A549 (cell line): ENCODE measurements around the gene LARGE2. TPM values are rescaled to one million over a fixed set of nuclear protein-coding genes. Genes with fewer than 3 reads are reported as not detected.
A peak's percentile ranks its signal among the peaks of the same experiment; 100 is the strongest.

Source experiments
- ATAC-seq, 2 experiments: fragments of 200-7000 bp in 1 of 2; fragments of >200 bp in 1 of 2; cut with Nextera tagmentation in 1 of 2; cut with Tn5 transposase in 1 of 2; 3 replicates each; pipeline versions ENCODE4 v1.8.0 to v1.9.1; 2018 to 2020; ENCODE audit warnings: mild to moderate bottlenecking in 1 of 2, moderate library complexity in 1 of 2
- CTCF ChIA-PET: fragments of 300-600 bp; sonication (Branson Sonifier 250); formaldehyde crosslinking; extraction: SDS; loops from one replicate; lab custom pipeline; 2021; ENCODE audit warnings: antibody characterized with exemption, inconsistent platforms; lab: Yijun Ruan, JAX
- POLR2A ChIA-PET: fragments of 350-600 bp; formaldehyde crosslinking; extraction: SDS; loops from one replicate; lab custom pipeline; 2021; ENCODE audit warnings: antibody characterized with exemption, inconsistent platforms; lab: Yijun Ruan, JAX
- DNase-seq, 2 experiments: peaks; one replicate each; pipeline versions ENCODE4 v3.0.0 to v3.0.0-alpha.2; 2011 to 2016; ENCODE audit warnings: low read depth in 1 of 2, low spot score in 1 of 2
- FAIRE-seq: peaks from 2 replicates; lab custom pipeline; 2011; peaks lifted over from hg19 to GRCh38; lab: Jason Lieb, UNC
- H3K27ac ChIP-seq, 2 experiments: fragments of >200 bp; sonication (Bioruptor Twin); formaldehyde crosslinking; 3 replicates each; pipeline ENCODE4 v1.5.1; 2016 to 2017
- H3K4me1 ChIP-seq: fragments of >200 bp; sonication (Bioruptor Twin); formaldehyde crosslinking; 3 replicates; pipeline ENCODE4 v1.6.1; 2016
- H3K4me2 ChIP-seq: fragments of >200 bp; sonication (Bioruptor Twin); formaldehyde crosslinking; 3 replicates; pipeline ENCODE4 v1.6.1; 2016
- H3K4me3 ChIP-seq: fragments of >200 bp; sonication (Bioruptor Twin); formaldehyde crosslinking; 3 replicates; pipeline ENCODE4 v1.5.1; 2016
- H3K9me3 ChIP-seq: fragments of >200 bp; sonication (Bioruptor Twin); formaldehyde crosslinking; 3 replicates; pipeline ENCODE4 v1.6.1; 2016
- CEBPB ChIP-seq, 2 experiments: fragments of >200 bp in 1 of 2; sonication (Bioruptor Twin) in 1 of 2; formaldehyde crosslinking in 1 of 2; IDR thresholded peaks; 2 replicates each; pipeline ENCODE4 v1.6.1; 2012 to 2016
- CHD2 ChIP-seq: fragments of 150-350 bp; IDR thresholded peaks from 2 replicates; pipeline ENCODE4 v1.6.1; 2014; ENCODE audit warnings: low read length; ENCODE audit not compliant: partially characterized antibody
- CHD4 ChIP-seq: fragments of 200-600 bp; sonication (generic); IDR thresholded peaks from 2 replicates; pipeline ENCODE4 v1.6.1; 2016; ENCODE audit warnings: antibody characterized with exemption, mild to moderate bottlenecking, borderline replicate concordance
- EHMT2 ChIP-seq: fragments of 200-600 bp; sonication (generic); IDR thresholded peaks from 2 replicates; pipeline ENCODE4 v1.6.1; 2016; ENCODE audit warnings: antibody characterized with exemption, low read depth, mild to moderate bottlenecking, moderate library complexity
- FOSB ChIP-seq: fragments of 250-450 bp; sonication (Bioruptor Pico); IDR thresholded peaks from 2 replicates; pipeline ENCODE4 v1.5.0; 2020; ENCODE audit warnings: mild to moderate bottlenecking, moderate library complexity
- FOSL2 ChIP-seq, 2 experiments: fragments of 450-650 bp in 1 of 2; fragments of >200 bp in 1 of 2; sonication (Bioruptor Twin) in 1 of 2; formaldehyde crosslinking; IDR thresholded peaks; 2 replicates each; pipeline versions ENCODE4 v1.5.0 to v1.6.1; 2016 to 2020; ENCODE audit warnings: mild to moderate bottlenecking in 1 of 2, moderate library complexity in 1 of 2
- GATA3 ChIP-seq: IDR thresholded peaks from 2 replicates; pipeline ENCODE4 v1.6.1; 2012; ENCODE audit warnings: borderline replicate concordance
- HDAC2 ChIP-seq: fragments of 200-600 bp; sonication (generic); IDR thresholded peaks from 2 replicates; pipeline ENCODE4 v1.6.1; 2016
- JUNB ChIP-seq: fragments of >200 bp; sonication (Bioruptor Twin); formaldehyde crosslinking; IDR thresholded peaks from 2 replicates; pipeline ENCODE4 v1.6.1; 2016
- MAX ChIP-seq: IDR thresholded peaks from 2 replicates; pipeline ENCODE4 v1.6.1; 2012
- NFE2L2 ChIP-seq: fragments of 150-350 bp; conservative IDR thresholded peaks from 2 replicates; pipeline ENCODE4 v1.6.1; 2014; ENCODE audit warnings: low read length
- NR3C1 ChIP-seq: fragments of >200 bp; sonication (Bioruptor Twin); formaldehyde crosslinking; IDR thresholded peaks from 3 replicates; pipeline ENCODE4 v1.6.1; 2017
- RAD21 ChIP-seq, 2 experiments: fragments of >200 bp in 1 of 2; sonication (Bioruptor Twin) in 1 of 2; formaldehyde crosslinking in 1 of 2; IDR thresholded peaks in 1 of 2; conservative IDR thresholded peaks in 1 of 2; 2 replicates in 1 of 2; 3 replicates in 1 of 2; pipeline ENCODE4 v1.6.1; 2012 to 2018; ENCODE audit warnings: inconsistent platforms in 1 of 2
- REST ChIP-seq: fragments of 200-600 bp; sonication (generic); IDR thresholded peaks from 2 replicates; pipeline ENCODE4 v1.6.1; 2016; ENCODE audit warnings: antibody characterized with exemption, mild to moderate bottlenecking, moderate library complexity
- WGBS: methylation state at CpG from one replicate; pipeline ENCODE4 v1.1.6; 2017; ENCODE audit errors: missing lambda C conversion rate; 5-methylcytosine and 5-hydroxymethylcytosine counted together
- polyA plus RNA-seq, 4 experiments: library from polyadenylated mRNA; depleted of rRNA in 3 of 4; stranded (reverse); fragments of >200 nt; fragmentation: RNase III in 1 of 4; extraction: RNeasy Plus Mini Kit Qiagen cat#74134 plus additional on column Dnase treatment in 1 of 4; gene quantifications; 2 replicates in 3 of 4; 3 replicates in 1 of 4; pipeline ENCODE4 v1.2.3, GENCODE V29; 2011 to 2017

Gene LARGE2
- polyA plus RNA-seq, 2 of the 4 experiments (the other 2 are of a cell fraction): 0.97 to 2.3 TPM

- TF ChIP-seq NFE2L2 (no peak), EHMT2 (peak; percentile 82)
- TF ChIP-seq, all 56 proteins: peak for 3
Measured at GRCh38 chr11:45885274-45885920, 37.1 kb upstream of the LARGE2 start, which contains the start of gene MAPK8IP1 (continued).

GRCh38 chr11:45885921-45886721, 36.3 kb upstream of the LARGE2 start:
- Histone ChIP-seq H3K4me3 (peak overlapping the region; percentile 59), H3K27ac (peak overlapping the region in 1 of 2 experiments; percentile 52; a peak in 2 of 6 replicates), H3K4me1 (peaks cover 10% of the 10 kb centered on the region), H3K9me3 (no peaks in the 10 kb centered on the region), H3K4me2 (peak overlapping the region; percentile 76)
- peak in 1 of 2 experiments; percentile 21; a peak in 3 of 6 replicates for ATAC-seq
- no peak for TF ChIP-seq CHD4
- no peak for TF ChIP-seq CHD2
- TF ChIP-seq GATA3: no peak
- FAIRE-seq: no peak
- 65% methylated on average over 14 of the region's 43 CpGs for WGBS
- ChIA-PET POLR2A (no interaction called here), CTCF (interaction anchor here (0.6 kb wide), 1 partner anchor 79 kb away, joined by 3 read pairs; no protein-coding TSS in a partner anchor)
- DNase-seq: no peak

GRCh38 chr11:45886816-45887520, 35.5 kb upstream of the LARGE2 start:
- DNase-seq: no peak
- POLR2A ChIA-PET: no interaction called here
- CTCF ChIA-PET: interaction anchor here (0.7 kb wide), 1 partner anchor 14 kb away, joined by 3 read pairs; no protein-coding TSS in a partner anchor
- peaks cover 2% of the 10 kb centered on the region; the same call in 2 of the 3 replicates for H3K4me1 ChIP-seq
- TF ChIP-seq FOSB (CRISPR knock-in tag) (no peak), MAX (no peak), JUNB (no peak), NR3C1 (no peak), FOSL2 (IDR thresholded peaks at IDR 0.05) (no peak), FOSL2 (CRISPR knock-in tag; IDR thresholded peaks at IDR 0.05) (no peak), CEBPB (IDR thresholded peaks at IDR 0.05) (no peak)
- TF ChIP-seq, all 56 proteins: peak for 0
- no peak overlapping the region for H3K27ac ChIP-seq
- no peak overlapping the region for H3K4me3 ChIP-seq
- no peaks in the 10 kb centered on the region for H3K9me3 ChIP-seq
- 92% methylated on average over 4 of the region's 4 CpGs for WGBS
- no peak for FAIRE-seq
- H3K4me2 ChIP-seq: no peak overlapping the region
- no peak for ATAC-seq

- TF ChIP-seq RAD21 (conservative IDR thresholded peaks at IDR 0.05 in 1 of 2, IDR thresholded peaks at IDR 0.05 in 1 of 2): no peak
- no peak for TF ChIP-seq GATA3
- TF ChIP-seq HDAC2: no peak
- no peak for TF ChIP-seq REST
- DNase-seq (no peak), ATAC-seq (no peak), FAIRE-seq (no peak)
- ChIA-PET POLR2A (no interaction called here), CTCF (interaction anchor here (0.7 kb wide), 1 partner anchor 15 kb away, joined by 3 read pairs; no protein-coding TSS in a partner anchor)
- Histone ChIP-seq H3K4me2 (no peak overlapping the region), H3K4me1 (no peaks in the 10 kb centered on the region), H3K27ac (no peak overlapping the region), H3K4me3 (no peak overlapping the region), H3K9me3 (no peaks in the 10 kb centered on the region)
- WGBS: 79% methylated on average over 10 of the region's 10 CpGs
Measured at GRCh38 chr11:45887587-45887986, 34.9 kb upstream of the LARGE2 start.
